ENCODE measurements around the gene PTCD2.
A peak's percentile ranks its signal among the peaks of the same experiment; 100 is the strongest.

The PTCD2 gene

GRCh38 chr5:72326306-72326649 lies 6.1 kb downstream of the PTCD2 start:
- in situ Hi-C loops (cut with HindIII; ENCODE audit: low pct_ligation_motif_present, low pct_unique_long_range_greater_than_20kb, low sequenced_read_pairs): no loop called here
- DNase-seq: no peak

DNA sequence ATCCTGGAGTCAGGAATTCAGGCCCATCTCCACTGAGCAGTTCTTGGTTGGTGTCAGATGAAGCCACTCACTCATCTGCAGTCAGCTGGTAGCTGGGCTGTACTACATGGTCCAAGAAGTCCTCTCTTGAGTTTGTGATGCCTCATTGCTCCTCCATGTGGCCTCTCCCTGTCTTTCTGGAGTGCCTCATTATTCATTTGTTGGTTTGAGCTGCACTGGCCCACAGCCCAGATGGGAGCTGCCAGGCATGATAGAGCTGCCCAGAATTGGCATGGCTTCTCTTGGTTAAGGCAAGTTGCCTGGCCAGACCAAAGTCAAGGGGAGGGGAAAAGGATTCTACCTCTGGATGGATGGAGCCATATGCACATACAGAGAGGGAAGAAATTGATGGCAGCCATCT lies 8.0 kb downstream of the PTCD2 start:
- in situ Hi-C loops (cut with HindIII; ENCODE audit: low pct_ligation_motif_present, low pct_unique_long_range_greater_than_20kb, low sequenced_read_pairs): no loop called here
- DNase-seq: peak; percentile 94

DNA sequence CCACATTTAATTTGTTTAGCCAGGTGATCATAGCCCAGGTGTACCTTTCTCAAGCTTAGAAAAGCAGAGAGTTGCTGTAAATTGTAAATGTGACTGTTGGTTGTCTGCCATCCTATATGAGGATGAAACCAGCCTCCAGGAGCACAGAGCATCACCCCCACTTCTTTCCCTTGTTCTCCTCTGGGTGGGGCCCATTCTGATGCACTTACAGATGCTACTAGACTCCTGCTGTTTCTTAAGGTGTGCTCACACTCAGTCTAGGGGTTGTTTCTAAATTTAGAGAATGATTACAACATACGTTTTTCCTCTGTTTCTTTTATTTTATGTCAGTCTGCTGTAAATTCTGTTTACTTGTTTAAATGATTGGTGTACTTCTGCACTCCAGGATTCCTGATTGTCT lies 10.5 kb downstream of the PTCD2 start:
- no peak for DNase-seq
- in situ Hi-C loops (cut with HindIII; ENCODE audit: low pct_ligation_motif_present, low pct_unique_long_range_greater_than_20kb, low sequenced_read_pairs): no loop called here

DNA sequence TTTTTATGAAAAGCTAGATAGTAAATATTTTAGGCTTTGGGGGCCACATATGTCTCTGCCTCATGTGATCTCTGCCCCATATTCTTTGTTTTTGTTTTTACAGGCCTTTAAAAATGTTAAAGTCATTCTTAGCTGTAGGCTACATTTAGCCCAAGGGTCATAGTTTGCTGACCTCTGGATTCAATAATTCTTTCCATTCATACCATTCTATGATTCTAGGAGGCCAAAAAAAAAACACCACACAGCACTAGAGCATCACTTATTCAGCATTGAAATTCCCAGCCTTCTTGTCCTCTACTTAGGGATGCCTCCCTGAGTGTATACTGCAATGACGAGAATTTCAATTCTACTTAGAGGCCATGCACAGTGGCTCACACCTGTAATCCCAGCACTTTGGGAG lies 17.0 kb downstream of the PTCD2 start:
- in situ Hi-C loops (cut with HindIII; ENCODE audit: low pct_ligation_motif_present, low pct_unique_long_range_greater_than_20kb, low sequenced_read_pairs): no loop called here
- DNase-seq: no peak

- in situ Hi-C loops (cut with HindIII; ENCODE audit: low pct_ligation_motif_present, low pct_unique_long_range_greater_than_20kb, low sequenced_read_pairs): no loop called here
- no peak for DNase-seq
These were observed 18.6 kb downstream of the PTCD2 start for GRCh38 chr5:72338689-72339209.

- in situ Hi-C loops (cut with HindIII; ENCODE audit: low pct_ligation_motif_present, low pct_unique_long_range_greater_than_20kb, low sequenced_read_pairs): no loop called here
- DNase-seq: no peak
These were observed 26.2 kb downstream of the PTCD2 start for GRCh38 chr5:72346398-72346797.

DNA sequence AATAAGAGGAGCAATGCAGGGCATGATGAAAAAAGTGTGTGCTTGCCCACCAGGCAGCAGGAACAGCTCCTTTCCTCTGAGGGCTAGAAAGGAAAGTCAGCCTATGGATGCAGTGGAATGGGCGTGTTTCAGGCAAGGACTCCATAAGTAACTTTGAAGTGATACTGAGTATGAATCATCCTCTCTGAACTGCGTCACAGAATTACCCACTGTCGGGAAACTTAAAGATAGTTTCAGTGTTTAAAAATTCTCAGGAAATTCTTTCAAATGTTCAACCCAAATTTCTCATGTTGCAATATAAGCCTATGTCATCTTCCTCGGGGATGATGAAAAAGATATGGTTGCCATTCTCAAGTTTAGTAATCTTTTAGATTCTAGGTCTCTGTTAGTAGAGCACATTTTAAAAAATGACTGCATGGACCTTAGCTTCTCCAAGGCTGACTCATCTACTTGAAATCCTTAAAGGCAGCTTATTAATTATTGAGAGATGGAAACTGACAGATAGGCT lies 27.7 kb downstream of the PTCD2 start:
- in situ Hi-C loops (cut with HindIII; ENCODE audit: low pct_ligation_motif_present, low pct_unique_long_range_greater_than_20kb, low sequenced_read_pairs): no loop called here
- peak; percentile 70 for DNase-seq

DNA sequence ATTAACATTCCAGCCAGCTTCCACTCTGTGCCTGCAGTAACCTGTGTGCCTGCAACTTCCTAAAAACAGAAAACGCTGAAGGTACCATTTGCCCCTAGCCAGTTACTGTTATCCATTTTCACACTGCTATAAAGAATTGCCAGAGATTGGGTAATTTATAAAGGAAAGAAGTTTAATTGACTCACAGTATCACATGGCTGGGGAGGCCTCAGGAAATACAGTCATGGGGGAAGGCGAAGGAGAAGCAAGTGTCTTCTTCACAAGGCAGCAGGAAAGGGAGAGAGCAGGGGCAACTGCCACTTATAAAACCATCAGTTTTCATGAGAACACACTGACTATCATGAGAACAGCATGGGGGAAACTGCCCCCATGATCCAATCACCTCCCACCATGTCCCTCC lies 31.2 kb downstream of the PTCD2 start:
- in situ Hi-C loops (cut with HindIII; ENCODE audit: low pct_ligation_motif_present, low pct_unique_long_range_greater_than_20kb, low sequenced_read_pairs): no loop called here
- DNase-seq: no peak

DNA sequence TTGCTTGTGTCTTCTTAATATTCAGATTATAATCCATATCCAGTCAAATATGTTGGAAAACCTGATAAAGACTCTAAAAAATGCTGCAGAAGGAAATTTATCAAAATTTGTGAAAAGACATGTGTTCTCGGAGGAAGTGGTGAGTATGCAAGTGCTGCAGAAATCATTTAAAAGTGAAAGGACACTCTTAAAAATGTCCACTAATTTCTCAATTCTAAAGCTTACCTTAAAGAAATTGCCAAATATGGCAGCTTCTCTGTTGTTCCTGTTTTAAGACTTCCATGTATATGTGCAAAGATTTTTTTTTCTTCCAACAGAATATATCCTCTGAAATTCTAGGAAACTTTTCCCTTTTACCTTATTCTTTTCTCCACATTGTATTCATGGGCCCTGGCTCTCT lies 32.4 kb downstream of the PTCD2 start:
- in situ Hi-C loops (cut with HindIII; ENCODE audit: low pct_ligation_motif_present, low pct_unique_long_range_greater_than_20kb, low sequenced_read_pairs): no loop called here
- DNase-seq: no peak

- in situ Hi-C loops (cut with HindIII; ENCODE audit: low pct_ligation_motif_present, low pct_unique_long_range_greater_than_20kb, low sequenced_read_pairs): no loop called here
These were observed 32.9 kb downstream of the PTCD2 start for GRCh38 chr5:72353046-72353445.

DNA sequence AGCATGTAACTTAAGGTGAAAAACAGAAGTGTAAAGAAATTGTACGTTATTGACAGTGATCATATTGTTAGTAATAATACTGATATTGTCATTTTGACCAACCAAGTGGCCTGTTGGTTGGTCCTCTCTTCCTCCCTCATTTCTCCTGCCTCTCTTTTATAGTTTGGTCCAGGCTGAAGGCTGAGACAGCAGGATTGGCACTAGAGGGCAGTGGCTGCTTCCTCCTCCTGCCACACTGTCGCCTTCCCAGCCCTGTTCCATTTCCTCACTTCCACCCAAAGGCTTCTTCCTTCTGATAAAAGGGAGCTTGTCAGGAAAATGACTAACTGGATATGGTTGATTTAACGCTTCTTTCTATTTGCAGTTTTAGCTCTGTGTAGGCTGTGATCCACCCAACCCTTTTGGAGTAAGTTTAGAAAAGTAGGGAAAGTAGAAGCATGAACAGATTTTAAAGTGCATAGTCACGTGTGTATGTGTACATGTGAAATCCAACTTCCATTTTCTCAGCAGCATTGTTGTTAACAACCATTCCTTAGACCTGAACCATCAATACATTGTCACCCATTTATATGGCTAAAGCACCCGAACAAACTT lies 35.6 kb downstream of the PTCD2 start:
- peak; percentile 39 for DNase-seq
- in situ Hi-C loops (cut with HindIII; ENCODE audit: low pct_ligation_motif_present, low pct_unique_long_range_greater_than_20kb, low sequenced_read_pairs): no loop called here

More at GRCh38 chr5:72353046-72353445, 32.9 kb downstream of the PTCD2 start:
- DNase-seq: no peak

- no peak for DNase-seq
- in situ Hi-C loops (cut with HindIII; ENCODE audit: low pct_ligation_motif_present, low pct_unique_long_range_greater_than_20kb, low sequenced_read_pairs): no loop called here
These were observed 36.2 kb downstream of the PTCD2 start for GRCh38 chr5:72356361-72356760.

- no peak for DNase-seq
- in situ Hi-C loops (cut with HindIII; ENCODE audit: low pct_ligation_motif_present, low pct_unique_long_range_greater_than_20kb, low sequenced_read_pairs): no loop called here
These were observed 38.8 kb downstream of the PTCD2 start for GRCh38 chr5:72358925-72359324.

GRCh38 chr5:72359886-72360285 lies 39.7 kb downstream of the PTCD2 start:
- DNase-seq: no peak
- in situ Hi-C loops (cut with HindIII; ENCODE audit: low pct_ligation_motif_present, low pct_unique_long_range_greater_than_20kb, low sequenced_read_pairs): no loop called here

GRCh38 chr5:72363166-72363802 lies 43.1 kb downstream of the PTCD2 start:
- in situ Hi-C loops (cut with HindIII; ENCODE audit: low pct_ligation_motif_present, low pct_unique_long_range_greater_than_20kb, low sequenced_read_pairs): no loop called here
- peak; percentile 80 for DNase-seq

DNA sequence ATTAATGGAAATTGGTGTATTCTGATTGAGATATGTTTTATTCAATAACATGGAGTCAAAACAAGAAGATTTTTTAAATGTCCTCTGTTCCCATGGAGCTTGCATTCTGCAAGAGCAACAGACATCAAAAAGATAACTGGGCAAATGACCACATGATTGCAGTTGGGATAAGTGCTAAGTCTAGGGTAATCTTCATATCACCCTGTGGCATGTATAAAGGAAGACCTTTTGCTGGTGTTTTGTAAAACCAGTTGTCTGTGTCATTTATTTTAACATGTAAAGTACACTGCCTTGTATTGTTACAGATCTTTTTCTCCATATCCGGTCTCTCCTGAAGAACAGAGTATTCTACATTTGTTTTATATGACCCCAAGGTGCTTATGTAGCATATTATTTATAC lies 44.0 kb downstream of the PTCD2 start:
- in situ Hi-C loops (cut with HindIII; ENCODE audit: low pct_ligation_motif_present, low pct_unique_long_range_greater_than_20kb, low sequenced_read_pairs): no loop called here
- DNase-seq: no peak

- DNase-seq: no peak
- in situ Hi-C loops (cut with HindIII; ENCODE audit: low pct_ligation_motif_present, low pct_unique_long_range_greater_than_20kb, low sequenced_read_pairs): no loop called here
These were observed 44.8 kb downstream of the PTCD2 start for GRCh38 chr5:72364951-72365350.

GRCh38 chr5:72366324-72366976 lies 46.3 kb downstream of the PTCD2 start:
- in situ Hi-C loops (cut with HindIII; ENCODE audit: low pct_ligation_motif_present, low pct_unique_long_range_greater_than_20kb, low sequenced_read_pairs): no loop called here
- peak; percentile 72 for DNase-seq

DNA sequence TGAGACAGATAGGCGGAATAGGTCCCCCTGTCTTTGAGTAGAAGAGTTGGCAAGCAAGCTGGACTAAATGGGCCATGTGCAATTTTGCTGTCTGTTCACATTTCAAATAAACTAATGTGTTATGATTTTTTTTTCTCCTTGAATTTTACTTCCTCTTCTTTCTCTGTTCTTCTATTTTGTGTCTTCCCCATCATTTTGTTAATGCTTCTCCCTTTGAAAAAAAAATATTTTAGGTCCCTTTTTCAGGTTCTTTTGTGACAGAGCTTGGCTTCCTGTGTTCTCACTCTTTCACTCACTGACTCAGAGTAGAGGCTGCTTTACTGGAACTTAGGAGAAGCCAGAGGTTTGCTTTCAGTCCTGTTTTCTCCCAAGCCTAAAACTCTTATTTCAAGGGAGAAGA lies 48.1 kb downstream of the PTCD2 start:
- no peak for DNase-seq
- in situ Hi-C loops (cut with HindIII; ENCODE audit: low pct_ligation_motif_present, low pct_unique_long_range_greater_than_20kb, low sequenced_read_pairs): no loop called here

- DNase-seq: no peak
- in situ Hi-C loops (cut with HindIII; ENCODE audit: low pct_ligation_motif_present, low pct_unique_long_range_greater_than_20kb, low sequenced_read_pairs): no loop called here
These were observed 49.1 kb downstream of the PTCD2 start for GRCh38 chr5:72369301-72369700.
